ENCODE measurements around the gene ZNF385A. TPM values are rescaled to one million over a fixed set of nuclear protein-coding genes. Genes with fewer than 3 reads are reported as not detected.

Gene ZNF385A
- polyA plus RNA-seq, 1 donor from 2014 or later, result 0.46 TPM

DNA sequence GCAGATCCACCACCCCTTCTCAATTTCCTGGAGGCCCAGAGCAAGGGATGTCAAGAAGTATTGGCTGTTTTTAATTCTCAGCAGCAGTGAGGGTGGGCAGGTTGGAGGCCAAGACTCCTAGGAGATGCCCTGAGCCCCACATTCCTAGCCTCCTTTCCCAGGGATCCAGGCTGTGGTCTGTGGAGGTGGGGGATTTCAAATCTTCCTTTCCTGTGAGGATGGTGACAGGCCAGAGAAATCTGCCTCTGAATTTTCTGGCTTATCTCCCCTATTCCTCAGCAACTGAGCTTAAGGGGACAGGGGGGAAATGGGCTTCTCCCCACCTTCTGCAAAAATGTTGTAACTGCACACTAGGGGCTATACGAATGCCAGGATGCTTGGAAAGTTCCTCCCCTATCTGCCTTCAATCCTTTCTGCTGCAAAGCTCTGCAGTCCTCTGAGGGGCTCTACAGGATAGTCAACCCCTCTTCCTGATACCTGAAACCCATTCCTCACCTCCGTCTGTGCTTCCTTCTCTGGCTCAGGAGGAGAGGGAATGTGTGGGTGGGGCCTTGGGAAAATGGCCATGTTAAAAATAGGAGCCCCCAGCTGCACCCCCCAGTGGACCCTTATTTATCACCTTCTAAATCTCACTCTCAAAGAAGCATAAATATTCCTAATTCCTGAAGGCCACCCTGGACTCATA is 26.9 kb downstream of the ZNF385A start:
- Histone ChIP-seq H3K9ac (ENCODE audit: low read length) (peak overlapping the region; percentile 94), H3K27me3 (ENCODE audit: insufficient read depth, low read depth, low read length) (no peaks in the 10 kb centered on the region), H3K79me2 (replicated peaks; ENCODE audit: insufficient read depth, low read length) (peaks cover 17% of the 10 kb centered on the region), H3F3A (ENCODE audit: insufficient read depth, low read length, poor library complexity, severe bottlenecking) (peaks cover 4% of the 10 kb centered on the region), H3K4me2 (ENCODE audit: low read length) (peak overlapping the region; percentile 84), H3K9me3 (ENCODE audit: low read length) (no peaks in the 10 kb centered on the region), H3K4me3 (ENCODE audit: low read length) (peak overlapping the region; percentile 68), H2AFZ (ENCODE audit: low read depth, low read length) (no peak overlapping the region), H3K9me2 (ENCODE audit: insufficient read depth, low read length) (no peaks in the 10 kb centered on the region), H3K36me3 (ENCODE audit: insufficient read depth, low read length) (no peaks in the 10 kb centered on the region), H3K27ac (ENCODE audit: low read length) (peak overlapping the region; percentile 99), H4K20me1 (ENCODE audit: insufficient read depth) (no peaks in the 10 kb centered on the region)
- no peak for TF ChIP-seq EZH2 (IDR thresholded peaks at IDR 0.05; ENCODE audit: borderline replicate concordance, insufficient read depth, low read length, poor library complexity, severe bottlenecking)
- peak; percentile 30 for TF ChIP-seq TAF1 (IDR thresholded peaks at IDR 0.05; ENCODE audit: low read depth)
- TF ChIP-seq, protein P1, sequence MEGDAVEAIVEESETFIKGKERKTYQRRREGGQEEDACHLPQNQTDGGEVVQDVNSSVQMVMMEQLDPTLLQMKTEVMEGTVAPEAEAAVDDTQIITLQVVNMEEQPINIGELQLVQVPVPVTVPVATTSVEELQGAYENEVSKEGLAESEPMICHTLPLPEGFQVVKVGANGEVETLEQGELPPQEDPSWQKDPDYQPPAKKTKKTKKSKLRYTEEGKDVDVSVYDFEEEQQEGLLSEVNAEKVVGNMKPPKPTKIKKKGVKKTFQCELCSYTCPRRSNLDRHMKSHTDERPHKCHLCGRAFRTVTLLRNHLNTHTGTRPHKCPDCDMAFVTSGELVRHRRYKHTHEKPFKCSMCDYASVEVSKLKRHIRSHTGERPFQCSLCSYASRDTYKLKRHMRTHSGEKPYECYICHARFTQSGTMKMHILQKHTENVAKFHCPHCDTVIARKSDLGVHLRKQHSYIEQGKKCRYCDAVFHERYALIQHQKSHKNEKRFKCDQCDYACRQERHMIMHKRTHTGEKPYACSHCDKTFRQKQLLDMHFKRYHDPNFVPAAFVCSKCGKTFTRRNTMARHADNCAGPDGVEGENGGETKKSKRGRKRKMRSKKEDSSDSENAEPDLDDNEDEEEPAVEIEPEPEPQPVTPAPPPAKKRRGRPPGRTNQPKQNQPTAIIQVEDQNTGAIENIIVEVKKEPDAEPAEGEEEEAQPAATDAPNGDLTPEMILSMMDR (IDR thresholded peaks at IDR 0.05; ENCODE audit: poor library complexity, severe bottlenecking), result no peak
- no peak for TF ChIP-seq SMC3 (conservative IDR thresholded peaks at IDR 0.05; ENCODE audit: poor library complexity)
- no peak for TF ChIP-seq MXI1 (conservative IDR thresholded peaks at IDR 0.05; ENCODE audit: poor library complexity, severe bottlenecking)
- TF ChIP-seq EP300 (conservative IDR thresholded peaks at IDR 0.05; ENCODE audit: poor library complexity, severe bottlenecking), result no peak

DNA sequence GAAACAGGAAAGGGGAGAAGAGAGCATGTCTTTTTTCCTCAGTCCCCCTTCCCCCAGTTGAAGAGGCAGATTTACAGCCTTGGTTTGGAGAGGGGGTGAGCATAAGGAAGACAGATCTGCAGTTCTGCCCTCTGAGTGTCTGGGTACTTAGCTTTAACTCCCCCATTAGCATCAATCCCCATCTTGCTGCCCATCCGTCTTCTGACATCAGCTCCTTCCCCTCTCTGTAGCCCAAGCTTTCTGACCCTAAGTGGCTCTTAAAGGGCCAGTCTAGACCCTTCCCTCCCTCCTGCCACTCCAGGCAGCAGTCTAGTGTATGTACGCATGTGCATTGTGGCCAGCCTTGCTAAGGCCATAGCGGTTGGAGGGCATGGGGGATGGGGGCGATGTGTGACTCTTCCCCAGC is 27.6 kb downstream of the ZNF385A start:
- Histone ChIP-seq H3K9me2 (ENCODE audit: insufficient read depth, low read length) (no peaks in the 10 kb centered on the region), H3K36me3 (ENCODE audit: insufficient read depth, low read length) (no peaks in the 10 kb centered on the region), H3K4me3 (ENCODE audit: low read length) (peak overlapping the region; percentile 68), H3K9me3 (ENCODE audit: low read length) (no peaks in the 10 kb centered on the region), H3K9ac (ENCODE audit: low read length) (peak overlapping the region; percentile 94), H3F3A (ENCODE audit: insufficient read depth, low read length, poor library complexity, severe bottlenecking) (peaks cover 4% of the 10 kb centered on the region), H3K79me2 (replicated peaks; ENCODE audit: insufficient read depth, low read length) (peaks cover 17% of the 10 kb centered on the region), H3K27ac (ENCODE audit: low read length) (peak overlapping the region; percentile 99), H2AFZ (ENCODE audit: low read depth, low read length) (no peak overlapping the region), H3K27me3 (ENCODE audit: insufficient read depth, low read depth, low read length) (no peaks in the 10 kb centered on the region), H3K4me2 (ENCODE audit: low read length) (peak overlapping the region; percentile 84), H4K20me1 (ENCODE audit: insufficient read depth) (no peaks in the 10 kb centered on the region)
- TF ChIP-seq TAF1 (IDR thresholded peaks at IDR 0.05; ENCODE audit: low read depth) (no peak), EZH2 (IDR thresholded peaks at IDR 0.05; ENCODE audit: borderline replicate concordance, insufficient read depth, low read length, poor library complexity, severe bottlenecking) (no peak), EP300 (conservative IDR thresholded peaks at IDR 0.05; ENCODE audit: poor library complexity, severe bottlenecking) (no peak), SMC3 (conservative IDR thresholded peaks at IDR 0.05; ENCODE audit: poor library complexity) (no peak), POLR2AphosphoS5 (IDR thresholded peaks at IDR 0.05) (no peak), REST (IDR thresholded peaks at IDR 0.05; ENCODE audit: borderline replicate concordance) (no peak), MXI1 (conservative IDR thresholded peaks at IDR 0.05; ENCODE audit: poor library complexity, severe bottlenecking) (no peak)
- TF ChIP-seq, protein P1 (IDR thresholded peaks at IDR 0.05; ENCODE audit: poor library complexity, severe bottlenecking), result no peak
